SU-DHL-6 (cell line): ENCODE measurements around the gene AMER2.
A peak's percentile ranks its signal among the peaks of the same experiment; 100 is the strongest.

Source experiments
- EZH2phosphoT487 ChIP-seq: fragments of 200-600 bp; sonication (generic), shearing (Covaris generic); conservative IDR thresholded peaks from 2 replicates; pipeline ENCODE4 v1.6.1; 2018; ENCODE audit warnings: mild to moderate bottlenecking, antibody characterized with exemption, low read length, moderate library complexity, mixed read lengths
- TF ChIP-seq, protein P1 (sequence below): fragments of 200-600 bp; sonication (generic); IDR thresholded peaks from one replicate; pipeline ENCODE4 v1.5.1; 2017; ENCODE audit warnings: antibody characterized with exemption, mild to moderate bottlenecking, low read length, moderate library complexity; ENCODE audit not compliant: insufficient read depth, poor library complexity, severe bottlenecking

DNA sequence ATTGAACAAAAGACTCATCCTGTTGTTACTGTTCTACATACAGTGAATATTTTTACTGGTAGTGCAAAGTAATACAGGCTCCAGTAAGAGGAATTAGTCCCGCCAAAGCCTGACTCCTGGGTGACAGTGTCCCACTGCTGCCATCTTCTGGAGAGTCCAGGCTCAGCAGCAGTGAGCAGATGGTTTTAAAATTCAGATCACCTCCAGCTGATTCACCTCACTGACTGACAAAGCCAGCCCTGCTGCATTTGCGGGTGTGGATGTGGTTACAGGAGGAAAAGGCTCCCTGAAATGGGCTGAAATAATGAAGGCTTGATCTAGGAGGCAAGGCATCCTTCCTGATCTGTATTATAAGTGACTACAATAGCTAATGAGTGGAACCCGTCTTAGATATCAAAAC, 57.9 kb downstream of the AMER2 start:
- TF ChIP-seq, protein P1, sequence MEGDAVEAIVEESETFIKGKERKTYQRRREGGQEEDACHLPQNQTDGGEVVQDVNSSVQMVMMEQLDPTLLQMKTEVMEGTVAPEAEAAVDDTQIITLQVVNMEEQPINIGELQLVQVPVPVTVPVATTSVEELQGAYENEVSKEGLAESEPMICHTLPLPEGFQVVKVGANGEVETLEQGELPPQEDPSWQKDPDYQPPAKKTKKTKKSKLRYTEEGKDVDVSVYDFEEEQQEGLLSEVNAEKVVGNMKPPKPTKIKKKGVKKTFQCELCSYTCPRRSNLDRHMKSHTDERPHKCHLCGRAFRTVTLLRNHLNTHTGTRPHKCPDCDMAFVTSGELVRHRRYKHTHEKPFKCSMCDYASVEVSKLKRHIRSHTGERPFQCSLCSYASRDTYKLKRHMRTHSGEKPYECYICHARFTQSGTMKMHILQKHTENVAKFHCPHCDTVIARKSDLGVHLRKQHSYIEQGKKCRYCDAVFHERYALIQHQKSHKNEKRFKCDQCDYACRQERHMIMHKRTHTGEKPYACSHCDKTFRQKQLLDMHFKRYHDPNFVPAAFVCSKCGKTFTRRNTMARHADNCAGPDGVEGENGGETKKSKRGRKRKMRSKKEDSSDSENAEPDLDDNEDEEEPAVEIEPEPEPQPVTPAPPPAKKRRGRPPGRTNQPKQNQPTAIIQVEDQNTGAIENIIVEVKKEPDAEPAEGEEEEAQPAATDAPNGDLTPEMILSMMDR, result peak; percentile 80
- no peak for TF ChIP-seq EZH2phosphoT487
